OCI-LY7 (cell line): ENCODE results near the gene UQCRH.

Source experiments
- EZH2phosphoT487 ChIP-seq: fragments of 200-600 bp; sonication (generic); IDR thresholded peaks from 2 replicates; pipeline ENCODE4 v1.6.1; 2018; ENCODE audit warnings: low read depth, borderline replicate concordance, mild to moderate bottlenecking, mixed run types, antibody characterized with exemption, low read length, moderate library complexity, mixed read lengths
- TF ChIP-seq, protein P1 (sequence below): fragments of 200-600 bp; sonication (generic); conservative IDR thresholded peaks from 2 replicates; pipeline ENCODE4 v1.5.1; 2014; ENCODE audit warnings: mild to moderate bottlenecking, antibody characterized with exemption, low read length, moderate library complexity, mixed read lengths

DNA sequence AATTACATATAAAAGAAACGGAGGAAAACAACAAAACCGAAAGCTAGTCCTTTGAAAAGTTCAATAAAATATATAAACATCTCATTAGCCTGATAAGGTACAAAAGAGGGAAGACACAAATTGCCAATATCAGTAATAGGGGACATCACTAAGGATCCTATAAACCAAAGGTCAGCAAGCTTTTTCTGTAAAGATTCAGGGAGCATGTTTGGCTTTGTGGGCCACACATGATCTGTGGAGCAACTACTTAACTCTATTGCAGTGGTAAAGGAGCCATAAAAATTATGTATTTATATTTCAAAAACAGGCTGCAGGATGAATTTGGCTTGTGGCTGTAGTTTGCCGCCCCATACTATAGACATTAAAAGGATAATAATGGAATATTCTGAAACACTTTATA is 31.6 kb downstream of the UQCRH start:
- TF ChIP-seq, protein P1, sequence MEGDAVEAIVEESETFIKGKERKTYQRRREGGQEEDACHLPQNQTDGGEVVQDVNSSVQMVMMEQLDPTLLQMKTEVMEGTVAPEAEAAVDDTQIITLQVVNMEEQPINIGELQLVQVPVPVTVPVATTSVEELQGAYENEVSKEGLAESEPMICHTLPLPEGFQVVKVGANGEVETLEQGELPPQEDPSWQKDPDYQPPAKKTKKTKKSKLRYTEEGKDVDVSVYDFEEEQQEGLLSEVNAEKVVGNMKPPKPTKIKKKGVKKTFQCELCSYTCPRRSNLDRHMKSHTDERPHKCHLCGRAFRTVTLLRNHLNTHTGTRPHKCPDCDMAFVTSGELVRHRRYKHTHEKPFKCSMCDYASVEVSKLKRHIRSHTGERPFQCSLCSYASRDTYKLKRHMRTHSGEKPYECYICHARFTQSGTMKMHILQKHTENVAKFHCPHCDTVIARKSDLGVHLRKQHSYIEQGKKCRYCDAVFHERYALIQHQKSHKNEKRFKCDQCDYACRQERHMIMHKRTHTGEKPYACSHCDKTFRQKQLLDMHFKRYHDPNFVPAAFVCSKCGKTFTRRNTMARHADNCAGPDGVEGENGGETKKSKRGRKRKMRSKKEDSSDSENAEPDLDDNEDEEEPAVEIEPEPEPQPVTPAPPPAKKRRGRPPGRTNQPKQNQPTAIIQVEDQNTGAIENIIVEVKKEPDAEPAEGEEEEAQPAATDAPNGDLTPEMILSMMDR: no peak
- no peak for TF ChIP-seq EZH2phosphoT487
